NB4 (cell line): ENCODE data around the gene IRX2.

ENCODE experiments used
- CTCF ChIP-seq: IDR thresholded peaks from one replicate; pipeline ENCODE4 v1.5.1; 2012; ENCODE audit warnings: low read depth, low read length
- MYC ChIP-seq: IDR thresholded peaks from 2 replicates; pipeline ENCODE4 v1.6.1; 2011; ENCODE audit warnings: low read depth, low read length
- POLR2A ChIP-seq: IDR thresholded peaks from 2 replicates; pipeline ENCODE4 v1.6.1; 2011; ENCODE audit warnings: mild to moderate bottlenecking; ENCODE audit not compliant: insufficient read length; ENCODE audit errors: extremely low read depth

GRCh38 chr5:2714805-2715204 is 36.7 kb downstream of the IRX2 start:
- TF ChIP-seq POLR2A (no peak), CTCF (no peak), MYC (no peak)
